IMR-90 (cell line): Measurements from ENCODE around the gene DEAF1. TPM values are rescaled to one million over a fixed set of nuclear protein-coding genes. Genes with fewer than 3 reads are reported as not detected.

Source experiments
- ATAC-seq: fragments of 200-7000 bp; cut with Tn5 transposase; 2 replicates; pipeline ENCODE4 v1.9.1; 2020; ENCODE audit warnings: low read depth, mild to moderate bottlenecking, moderate library complexity
- BruUV-seq: library from RNA; stranded (reverse); fragments of 400-500 nt; replicated peaks from 2 replicates; lab custom pipeline; 2021; lab: Mats Ljungman, UMichigan
- CTCF ChIA-PET: fragments of 300-600 bp; formaldehyde crosslinking; extraction: SDS; loops from one replicate; lab custom pipeline; 2021; ENCODE audit warnings: antibody characterized with exemption; lab: Yijun Ruan, JAX
- POLR2A ChIA-PET: fragments of 300-600 bp; sonication (Branson Sonifier 250); formaldehyde crosslinking; loops from one replicate; lab custom pipeline; 2022; ENCODE audit warnings: antibody characterized with exemption; ENCODE audit not compliant: unreplicated experiment; lab: Charles Lee
- DNase-seq: peaks from one replicate; pipeline ENCODE4 v3.0.0; 2013
- H2AFZ ChIP-seq: replicated peaks from 2 replicates; pipeline ENCODE3; 2013; ENCODE audit warnings: low read length, mild to moderate bottlenecking; ENCODE audit not compliant: poor library complexity
- H2AK5ac ChIP-seq: 2 replicates; pipeline ENCODE4 v1.6.1; 2013; ENCODE audit warnings: low read depth, low read length, inconsistent platforms
- H2AK9ac ChIP-seq: replicated peaks from 2 replicates; pipeline ENCODE3; 2013; ENCODE audit warnings: mild to moderate bottlenecking, low read depth, low read length, moderate library complexity; ENCODE audit not compliant: poor library complexity
- H2BK120ac ChIP-seq: 2 replicates; pipeline ENCODE4 v1.6.1; 2013; ENCODE audit warnings: low read depth, low read length, inconsistent platforms
- H2BK15ac ChIP-seq: 3 replicates; pipeline ENCODE4 v1.6.1; 2013; ENCODE audit warnings: low read depth, low read length, inconsistent platforms
- H2BK20ac ChIP-seq: 2 replicates; pipeline ENCODE4 v1.6.1; 2013; ENCODE audit warnings: low read depth, mild to moderate bottlenecking, inconsistent platforms, low read length, moderate library complexity
- H2BK5ac ChIP-seq: 2 replicates; pipeline ENCODE4 v1.6.1; 2013; ENCODE audit warnings: mild to moderate bottlenecking, low read depth, low read length, inconsistent platforms; ENCODE audit not compliant: poor library complexity, severe bottlenecking
- H3K14ac ChIP-seq: replicated peaks from 2 replicates; pipeline ENCODE4 v1.6.1; 2013; ENCODE audit warnings: low read depth, low read length, inconsistent platforms
- H3K18ac ChIP-seq: 2 replicates; pipeline ENCODE4 v1.6.1; 2013; ENCODE audit warnings: low read depth, low read length, control low read depth
- H3K23ac ChIP-seq: 2 replicates; pipeline ENCODE4 v1.6.1; 2013; ENCODE audit warnings: low read depth, low read length, inconsistent platforms
- H3K27ac ChIP-seq: 2 replicates; pipeline ENCODE4 v1.5.1; 2013; ENCODE audit warnings: mild to moderate bottlenecking, control low read depth, low read length; ENCODE audit not compliant: insufficient read depth
- H3K27me3 ChIP-seq: 2 replicates; pipeline ENCODE4 v1.6.1; 2013; ENCODE audit warnings: low read length; ENCODE audit not compliant: control insufficient read depth, insufficient read depth
- H3K36me3 ChIP-seq: 2 replicates; pipeline ENCODE4 v1.6.1; 2013; ENCODE audit warnings: low read length, mixed read lengths; ENCODE audit not compliant: control insufficient read depth, insufficient read depth
- H3K4ac ChIP-seq: 2 replicates; pipeline ENCODE4 v1.6.1; 2013; ENCODE audit warnings: low read depth, low read length, inconsistent platforms
- H3K4me1 ChIP-seq: 2 replicates; pipeline ENCODE4 v1.6.1; 2013; ENCODE audit warnings: low read length, mixed read lengths; ENCODE audit not compliant: control insufficient read depth, insufficient read depth
- H3K4me2 ChIP-seq: 2 replicates; pipeline ENCODE4 v1.6.1; 2013; ENCODE audit warnings: low read depth, mild to moderate bottlenecking, control low read depth, low read length, moderate library complexity
- H3K4me3 ChIP-seq: 2 replicates; pipeline ENCODE4 v1.5.1; 2013; ENCODE audit warnings: low read depth, mild to moderate bottlenecking, control low read depth, low read length, moderate library complexity; ENCODE audit not compliant: insufficient read depth
- H3K56ac ChIP-seq: 2 replicates; pipeline ENCODE4 v1.6.1; 2013; ENCODE audit warnings: low read length, inconsistent platforms; ENCODE audit not compliant: insufficient read depth; ENCODE audit errors: extremely low read depth
- H3K79me1 ChIP-seq, 2 experiments: 2 replicates each; pipeline ENCODE4 v1.6.1; 2013; ENCODE audit warnings: low read length in 2 of 2, inconsistent platforms in 1 of 2, low read depth in 1 of 2
- H3K9ac ChIP-seq: 2 replicates; pipeline ENCODE4 v1.6.1; 2013; ENCODE audit warnings: low read depth, low read length, control low read depth
- H3K9me1 ChIP-seq: 2 replicates; pipeline ENCODE4 v1.6.1; 2013; ENCODE audit warnings: low read length, inconsistent platforms; ENCODE audit not compliant: insufficient read depth
- H3K9me3 ChIP-seq: 2 replicates; pipeline ENCODE4 v1.6.1; 2013; ENCODE audit warnings: low read length; ENCODE audit not compliant: control insufficient read depth, insufficient read depth
- H4K20me1 ChIP-seq: 2 replicates; pipeline ENCODE4 v1.6.1; 2013; ENCODE audit warnings: low read length, inconsistent platforms; ENCODE audit not compliant: insufficient read depth
- H4K5ac ChIP-seq: 2 replicates; pipeline ENCODE4 v1.6.1; 2013; ENCODE audit warnings: mild to moderate bottlenecking, low read depth, low read length, control low read depth
- H4K8ac ChIP-seq, 2 experiments: 2 replicates each; pipeline ENCODE4 v1.6.1; 2013; ENCODE audit warnings: low read depth in 2 of 2, low read length in 2 of 2, control low read depth in 1 of 2, inconsistent platforms in 1 of 2
- H4K91ac ChIP-seq: 2 replicates; pipeline ENCODE4 v1.6.1; 2013; ENCODE audit warnings: low read depth, low read length, inconsistent platforms; ENCODE audit not compliant: insufficient read depth
- BHLHE40 ChIP-seq: fragments of 150-350 bp; IDR thresholded peaks from 2 replicates; pipeline ENCODE4 v1.6.1; 2016; ENCODE audit warnings: mild to moderate bottlenecking, low read depth, low read length
- CEBPB ChIP-seq: IDR thresholded peaks from 2 replicates; pipeline ENCODE4 v1.6.1; 2012; ENCODE audit warnings: low read depth, low read length, improper control_type of control experiment
- CHD1 ChIP-seq: IDR thresholded peaks from 2 replicates; pipeline ENCODE4 v1.6.1; 2012; ENCODE audit warnings: low read depth, low read length, improper control_type of control experiment
- FOS ChIP-seq: fragments of 150-350 bp; IDR thresholded peaks from 2 replicates; pipeline ENCODE4 v1.6.1; 2016; ENCODE audit warnings: low read depth, low read length
- MAFK ChIP-seq: IDR thresholded peaks from 2 replicates; pipeline ENCODE4 v1.6.1; 2012; ENCODE audit warnings: low read depth, low read length, improper control_type of control experiment
- MXI1 ChIP-seq: IDR thresholded peaks from 2 replicates; pipeline ENCODE4 v1.6.1; 2012; ENCODE audit warnings: low read depth, mild to moderate bottlenecking, low read length, moderate library complexity, borderline replicate concordance
- NFE2L2 ChIP-seq: fragments of 150-350 bp; IDR thresholded peaks from 2 replicates; pipeline ENCODE4 v1.6.1; 2016; ENCODE audit warnings: low read depth, mild to moderate bottlenecking, low read length
- POLR2A ChIP-seq: IDR thresholded peaks from 2 replicates; pipeline ENCODE4 v1.6.1; 2012; ENCODE audit warnings: mild to moderate bottlenecking, low read depth, low read length
- RAD21 ChIP-seq: IDR thresholded peaks from 2 replicates; pipeline ENCODE4 v1.6.1; 2012; ENCODE audit warnings: low read length, improper control_type of control experiment
- RFX5 ChIP-seq: IDR thresholded peaks from 2 replicates; pipeline ENCODE4 v1.8.0; 2012; ENCODE audit warnings: low read depth, mild to moderate bottlenecking, low read length, moderate library complexity
- SMC3 ChIP-seq: fragments of 150-350 bp; IDR thresholded peaks from 2 replicates; pipeline ENCODE4 v1.6.1; 2016; ENCODE audit warnings: low read depth, mild to moderate bottlenecking, antibody characterized with exemption, low read length, moderate library complexity
- WGBS, 2 experiments: methylation state at CpG; one replicate each; pipeline versions ENCODE4 v1.1.5 to v1.1.7; 2013; ENCODE audit warnings: missing lambda C conversion rate in 2 of 2; ENCODE audit not compliant: insufficient read length in 1 of 2; ENCODE audit errors: extremely low coverage in 2 of 2; 5-methylcytosine and 5-hydroxymethylcytosine counted together
- dilution Hi-C: fragments of 300-500 bp; cut with HindIII; formaldehyde crosslinking; loops from one replicate; pipeline ENCODE4 v1.14.3; 2018; ENCODE audit warnings: low sequenced_read_pairs; ENCODE audit not compliant: unreplicated experiment
- in situ Hi-C: fragments of 300-500 bp; cut with MboI; formaldehyde crosslinking; loops from 3 replicates; pipeline ENCODE4 v1.14.3; 2019; ENCODE audit warnings: low sequenced_read_pairs, inconsistent platforms, mixed read lengths
- intact Hi-C: fragments of 100-400 bp; cut with micrococcal nuclease; formaldehyde crosslinking; loops from 2 replicates; pipeline ENCODE4 v1.10.0; 2022
- polyA plus RNA-seq, 3 experiments: library from polyadenylated mRNA; depleted of rRNA; stranded (reverse); fragments of >200 nt; gene quantifications; 2 replicates each; pipeline ENCODE4 v1.2.3, GENCODE V29; 2012; ENCODE audit warnings: low replicate concordance in 1 of 3
- total RNA-seq: library from RNA; depleted of rRNA; stranded (reverse); fragments of >200 nt; gene quantifications from 2 replicates; pipeline ENCODE4 v1.2.3, GENCODE V29; 2012
- TF ChIP-seq, protein P1 (sequence below): fragments of 150-350 bp; IDR thresholded peaks from 2 replicates; pipeline ENCODE4 v1.6.1; 2016; ENCODE audit warnings: low read depth, mild to moderate bottlenecking, low read length, moderate library complexity, borderline replicate concordance
- TF ChIP-seq, protein P2 (sequence below): fragments of 150-350 bp; IDR thresholded peaks from 2 replicates; pipeline ENCODE4 v1.6.1; 2017; ENCODE audit warnings: mild to moderate bottlenecking, antibody characterized with exemption, low read length, low read depth
- TF ChIP-seq, protein P3 (sequence below): conservative IDR thresholded peaks from 2 replicates; pipeline ENCODE4 v1.5.1; 2012; ENCODE audit warnings: mild to moderate bottlenecking, low read depth, low read length, improper control_type of control experiment

DEAF1 gene
- total and polyA plus RNA-seq, 2 of the 4 experiments (the other 2 are of a cell fraction): 22.9 to 31.6 TPM

DNA sequence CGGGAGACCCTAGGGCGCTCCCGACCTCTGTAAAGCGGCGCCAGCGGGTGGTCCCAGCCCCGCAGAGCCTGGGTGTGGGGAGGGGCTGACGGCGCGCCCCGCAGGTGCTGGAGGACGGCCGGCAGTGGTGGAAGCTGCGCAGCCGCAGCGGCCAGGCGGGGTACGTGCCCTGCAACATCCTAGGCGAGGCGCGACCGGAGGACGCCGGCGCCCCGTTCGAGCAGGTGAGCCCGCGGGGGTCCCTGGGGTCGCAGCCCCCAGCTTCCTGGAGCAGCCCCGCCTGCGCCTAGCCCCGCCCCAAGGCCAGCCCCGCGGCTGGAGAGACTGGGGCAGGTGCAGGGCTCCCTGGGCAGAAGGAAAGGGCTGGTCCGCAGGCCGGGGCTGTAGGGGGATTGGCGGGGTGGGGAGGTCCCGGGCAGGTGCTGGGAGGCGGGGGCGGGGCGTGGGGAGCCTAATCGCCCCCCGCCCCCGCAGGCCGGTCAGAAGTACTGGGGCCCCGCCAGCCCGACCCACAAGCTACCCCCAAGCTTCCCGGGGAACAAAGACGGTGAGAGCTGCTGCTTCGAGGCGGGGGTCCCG is 30.7 kb upstream of the DEAF1 start:
- TF ChIP-seq BHLHE40: no peak
- TF ChIP-seq RFX5: no peak
- no peak for TF ChIP-seq SMC3
- TF ChIP-seq, protein P1, sequence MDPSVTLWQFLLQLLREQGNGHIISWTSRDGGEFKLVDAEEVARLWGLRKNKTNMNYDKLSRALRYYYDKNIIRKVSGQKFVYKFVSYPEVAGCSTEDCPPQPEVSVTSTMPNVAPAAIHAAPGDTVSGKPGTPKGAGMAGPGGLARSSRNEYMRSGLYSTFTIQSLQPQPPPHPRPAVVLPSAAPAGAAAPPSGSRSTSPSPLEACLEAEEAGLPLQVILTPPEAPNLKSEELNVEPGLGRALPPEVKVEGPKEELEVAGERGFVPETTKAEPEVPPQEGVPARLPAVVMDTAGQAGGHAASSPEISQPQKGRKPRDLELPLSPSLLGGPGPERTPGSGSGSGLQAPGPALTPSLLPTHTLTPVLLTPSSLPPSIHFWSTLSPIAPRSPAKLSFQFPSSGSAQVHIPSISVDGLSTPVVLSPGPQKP: no peak
- no peak for TF ChIP-seq POLR2A
- no peak for TF ChIP-seq MXI1
- TF ChIP-seq RAD21: no peak
- TF ChIP-seq, protein P2, sequence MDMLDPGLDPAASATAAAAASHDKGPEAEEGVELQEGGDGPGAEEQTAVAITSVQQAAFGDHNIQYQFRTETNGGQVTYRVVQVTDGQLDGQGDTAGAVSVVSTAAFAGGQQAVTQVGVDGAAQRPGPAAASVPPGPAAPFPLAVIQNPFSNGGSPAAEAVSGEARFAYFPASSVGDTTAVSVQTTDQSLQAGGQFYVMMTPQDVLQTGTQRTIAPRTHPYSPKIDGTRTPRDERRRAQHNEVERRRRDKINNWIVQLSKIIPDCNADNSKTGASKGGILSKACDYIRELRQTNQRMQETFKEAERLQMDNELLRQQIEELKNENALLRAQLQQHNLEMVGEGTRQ: no peak
- no peak for TF ChIP-seq FOS
- TF ChIP-seq NFE2L2: no peak
- TF ChIP-seq MAFK: no peak
- TF ChIP-seq CHD1: no peak
- no peak for TF ChIP-seq CEBPB
- TF ChIP-seq, protein P3, sequence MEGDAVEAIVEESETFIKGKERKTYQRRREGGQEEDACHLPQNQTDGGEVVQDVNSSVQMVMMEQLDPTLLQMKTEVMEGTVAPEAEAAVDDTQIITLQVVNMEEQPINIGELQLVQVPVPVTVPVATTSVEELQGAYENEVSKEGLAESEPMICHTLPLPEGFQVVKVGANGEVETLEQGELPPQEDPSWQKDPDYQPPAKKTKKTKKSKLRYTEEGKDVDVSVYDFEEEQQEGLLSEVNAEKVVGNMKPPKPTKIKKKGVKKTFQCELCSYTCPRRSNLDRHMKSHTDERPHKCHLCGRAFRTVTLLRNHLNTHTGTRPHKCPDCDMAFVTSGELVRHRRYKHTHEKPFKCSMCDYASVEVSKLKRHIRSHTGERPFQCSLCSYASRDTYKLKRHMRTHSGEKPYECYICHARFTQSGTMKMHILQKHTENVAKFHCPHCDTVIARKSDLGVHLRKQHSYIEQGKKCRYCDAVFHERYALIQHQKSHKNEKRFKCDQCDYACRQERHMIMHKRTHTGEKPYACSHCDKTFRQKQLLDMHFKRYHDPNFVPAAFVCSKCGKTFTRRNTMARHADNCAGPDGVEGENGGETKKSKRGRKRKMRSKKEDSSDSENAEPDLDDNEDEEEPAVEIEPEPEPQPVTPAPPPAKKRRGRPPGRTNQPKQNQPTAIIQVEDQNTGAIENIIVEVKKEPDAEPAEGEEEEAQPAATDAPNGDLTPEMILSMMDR: no peak
- Histone ChIP-seq H4K8ac (no peak overlapping the region; a peak in 1 of 4 replicates), H3K18ac (no peak overlapping the region), H3K79me1 (no peaks in the 10 kb centered on the region), H3K9me1 (no peaks in the 10 kb centered on the region), H3K14ac (no peak overlapping the region), H3K4ac (no peak overlapping the region), H3K4me3 (no peak overlapping the region), H2BK15ac (no peak overlapping the region), H3K56ac (no peak overlapping the region), H3K23ac (no peak overlapping the region), H4K91ac (no peak overlapping the region), H2AFZ (no peak overlapping the region), H3K9ac (no peak overlapping the region), H3K4me2 (no peak overlapping the region), H4K5ac (no peak overlapping the region), H3K9me3 (no peaks in the 10 kb centered on the region), H4K20me1 (no peaks in the 10 kb centered on the region), H3K27ac (no peak overlapping the region), H2AK5ac (no peak overlapping the region), H2BK120ac (no peak overlapping the region), H2BK5ac (no peak overlapping the region), H3K36me3 (no peaks in the 10 kb centered on the region), H2AK9ac (peak overlapping the region; percentile 5), H2BK20ac (no peak overlapping the region), H3K4me1 (peaks cover 6% of the 10 kb centered on the region), H3K27me3 (peaks cover 7% of the 10 kb centered on the region; the same call in 1 of the 2 replicates)
- ATAC-seq: no peak
- in situ Hi-C loops (no loop called here), intact Hi-C loops (loop anchor here (10.0 kb wide), 1 partner anchor 171 kb away; no protein-coding TSS in a partner anchor), dilution Hi-C loops (no loop called here)
- no TSS peak for BruUV-seq
- WGBS, 2 experiments: 11% methylated on average over 20 of the region's 53 CpGs; no CpG with 5 or more reads in 1 of the 2 experiments
- POLR2A ChIA-PET: no interaction called here
- DNase-seq: no peak
- CTCF ChIA-PET: interaction anchor here (1.1 kb wide), 1 partner anchor 19 kb away, joined by 4 read pairs; no protein-coding TSS in a partner anchor
